Measurements from ENCODE around the gene SMARCE1.

SMARCE1 gene

DNA sequence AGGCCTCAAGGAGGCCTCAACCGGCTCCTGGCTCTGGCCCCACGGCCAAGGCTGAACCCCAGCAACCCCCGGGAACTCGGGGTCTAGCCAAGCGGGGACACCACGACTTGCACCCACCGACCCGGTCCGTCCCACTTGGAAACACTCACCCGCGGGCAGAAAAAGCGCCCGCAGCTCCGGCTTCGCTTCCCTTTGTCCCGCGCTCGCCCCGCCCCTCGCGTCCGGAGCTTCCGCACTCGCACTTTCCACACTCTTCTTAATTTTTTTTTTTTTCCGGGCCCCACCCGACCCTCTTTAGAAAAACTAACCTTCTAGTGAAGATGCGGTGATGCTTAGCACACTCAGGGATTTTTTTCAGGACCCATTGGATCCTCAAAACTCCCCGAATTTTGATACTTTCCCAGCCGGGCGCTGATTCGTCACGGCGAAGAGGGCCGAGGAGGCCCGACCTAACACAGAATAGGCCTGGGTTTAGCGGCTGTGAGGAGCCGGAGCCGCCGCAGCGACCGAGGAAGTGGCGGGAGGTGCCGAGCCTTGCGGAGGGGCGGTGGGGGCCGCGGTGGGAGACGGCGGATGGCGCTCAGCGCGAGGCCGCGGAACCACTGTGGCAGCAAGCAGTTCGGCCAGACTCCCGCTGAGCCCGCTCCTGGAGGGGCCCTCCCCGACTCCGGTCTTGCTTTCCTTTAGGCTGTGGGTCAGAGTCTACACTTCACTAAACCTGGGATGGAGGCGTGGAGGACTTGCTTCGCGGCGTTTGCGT is at the start of gene SMARCE1:
Gene SMARCE1 (minus strand): TSS at position 195 of the 760 bp plus-strand sequence. CDS start 2,016 bp downstream, outside the sequence.
- peak; percentile 77 for DNase-seq (ENCODE audit: low spot score)

DNA sequence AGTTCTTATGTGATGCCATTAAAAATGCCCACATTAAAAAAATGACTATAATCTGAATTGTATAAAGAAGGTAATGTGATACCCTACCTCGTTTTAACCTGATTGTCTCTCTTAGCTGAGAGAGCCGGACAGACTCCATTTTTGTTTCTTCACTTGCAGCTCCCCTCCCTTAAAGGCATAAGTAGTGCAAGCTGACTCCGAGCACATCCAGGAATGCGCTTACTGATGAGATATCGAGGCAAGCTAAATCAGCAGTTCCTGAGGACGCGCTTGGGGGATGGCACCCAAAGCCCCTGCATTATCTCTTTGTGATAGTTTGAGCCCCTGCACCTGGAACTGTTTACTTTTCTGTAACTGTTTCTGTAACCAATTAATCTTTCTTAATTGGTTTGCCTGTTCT is 49.7 kb upstream of the SMARCE1 start:
- no peak for DNase-seq (ENCODE audit: low spot score)

DNA sequence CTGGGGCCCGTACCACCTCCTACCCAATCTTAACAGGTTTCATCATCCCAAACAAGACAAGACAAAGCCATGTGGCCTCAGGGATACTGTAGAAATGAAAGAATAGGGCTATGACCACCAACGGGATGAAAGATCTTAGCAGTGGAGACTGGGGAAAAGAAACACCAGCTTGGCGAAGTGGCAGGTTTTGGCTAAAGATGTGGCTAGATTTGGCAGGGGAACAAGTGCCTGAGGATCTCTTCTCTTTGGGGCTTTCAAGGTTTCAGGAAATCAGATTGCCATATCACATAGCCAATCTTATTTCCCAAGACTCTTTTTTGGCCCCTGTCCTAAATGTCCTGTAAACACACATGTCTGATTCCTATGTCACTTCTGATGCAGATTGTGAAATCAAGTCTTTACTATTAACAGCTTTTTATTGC is 49.0 kb upstream of the SMARCE1 start:
- DNase-seq (ENCODE audit: low spot score) = no peak

DNA sequence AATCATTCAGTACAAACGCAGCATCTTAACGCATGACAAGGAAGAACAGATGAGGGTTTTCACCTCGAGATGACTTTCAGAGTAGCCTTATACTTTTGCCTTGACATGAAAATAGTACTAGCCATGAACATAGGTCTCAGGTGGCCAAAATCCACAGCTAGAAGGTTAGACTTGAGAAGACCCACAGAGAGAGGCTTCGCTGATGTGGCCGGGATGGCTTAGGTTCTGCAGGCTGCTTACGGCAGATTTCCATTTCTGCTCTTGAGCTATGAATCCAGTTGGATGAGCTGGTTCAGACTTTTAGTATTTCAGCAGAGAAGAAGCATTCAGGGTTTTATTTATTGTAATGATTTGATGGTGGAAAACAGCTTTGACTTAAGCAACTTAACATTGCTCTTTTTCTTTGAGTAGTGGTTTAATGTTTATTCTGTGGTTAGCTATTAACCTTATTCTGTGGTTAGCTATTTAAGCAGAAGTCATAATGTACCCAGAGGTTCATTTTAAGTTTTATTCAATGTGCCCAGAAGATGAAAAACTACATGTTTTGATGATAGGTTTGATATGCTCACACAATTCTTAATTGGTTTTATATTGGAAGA is 48.4 kb upstream of the SMARCE1 start:
- no peak for DNase-seq (ENCODE audit: low spot score)

DNA sequence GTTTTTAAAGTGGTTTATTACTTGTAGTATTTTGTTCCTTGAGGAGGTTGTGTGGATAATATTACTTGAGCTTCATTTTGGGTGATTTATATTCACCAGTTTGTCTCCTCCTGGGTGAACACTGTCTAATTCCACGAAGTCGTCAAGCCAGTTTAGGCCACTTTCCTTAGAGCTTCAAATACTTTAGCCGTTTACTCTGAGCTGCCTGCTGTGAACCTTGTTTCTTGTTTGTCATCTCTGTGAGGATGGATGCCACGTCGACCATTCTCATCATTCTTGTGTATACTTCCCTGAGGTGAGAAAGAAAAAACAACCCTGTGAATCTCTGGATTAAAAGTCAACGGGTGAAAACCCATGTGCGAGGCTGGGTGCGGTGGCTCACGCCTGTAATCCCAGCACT is 47.0 kb upstream of the SMARCE1 start:
- DNase-seq (ENCODE audit: low spot score) = no peak

DNA sequence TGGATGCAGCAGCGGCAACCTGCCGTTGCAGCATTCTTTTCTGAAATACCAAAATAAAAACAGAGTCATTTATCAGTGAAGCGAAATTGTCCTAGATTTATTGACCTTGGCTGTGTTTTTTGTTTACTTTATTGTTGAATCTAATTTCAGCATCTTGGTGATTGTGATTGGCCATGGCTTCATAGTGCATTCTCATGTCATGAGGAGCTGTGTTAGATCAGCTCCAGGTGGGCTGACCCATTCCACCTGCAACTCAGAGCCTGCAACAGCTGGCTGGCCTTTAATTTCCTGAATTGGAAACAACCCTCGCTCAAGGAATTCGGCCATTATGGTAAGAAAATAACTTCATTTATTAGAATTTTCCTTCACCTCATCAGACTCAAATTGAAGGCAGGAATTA is 39.5 kb upstream of the SMARCE1 start:
- no peak for DNase-seq (ENCODE audit: low spot score)

DNA sequence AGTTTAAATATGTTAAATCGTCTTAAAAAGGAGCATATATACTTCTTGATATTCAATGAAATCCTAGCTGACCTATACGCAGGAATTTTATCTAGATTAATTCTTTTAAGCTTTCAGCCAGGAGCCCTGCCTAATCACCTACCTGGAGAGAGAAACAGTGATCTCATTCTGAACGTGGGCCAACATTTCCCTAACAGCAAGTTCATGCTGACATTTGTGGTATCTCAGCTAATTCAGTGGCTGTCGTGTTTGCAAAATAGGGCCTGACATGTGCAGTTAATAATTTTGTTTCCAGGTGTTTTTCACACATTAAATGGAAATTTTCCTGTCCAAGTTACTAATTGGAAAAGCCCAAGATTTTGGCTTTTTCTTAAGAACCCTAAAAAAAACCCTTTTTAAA is 38.6 kb upstream of the SMARCE1 start:
- no peak for DNase-seq (ENCODE audit: low spot score)

DNA sequence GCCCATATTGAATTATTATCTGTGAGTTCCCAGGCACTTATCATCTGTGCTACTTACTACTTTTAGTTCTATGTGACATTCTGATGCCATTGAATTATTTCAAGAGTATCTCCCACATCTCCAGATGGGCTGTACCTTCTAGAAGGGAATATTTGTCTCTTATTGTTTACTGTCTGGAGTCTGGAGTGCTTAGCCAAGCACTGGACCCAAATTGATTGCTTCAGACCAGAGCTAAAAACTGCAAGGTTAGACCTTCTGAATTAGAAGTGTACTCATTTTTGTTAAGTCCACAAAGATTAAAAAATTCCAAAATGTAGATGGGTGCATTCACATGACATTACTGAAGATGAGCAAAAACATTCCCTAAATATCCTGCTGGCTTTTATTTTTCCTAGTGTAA is 33.4 kb upstream of the SMARCE1 start:
- no peak for DNase-seq (ENCODE audit: low spot score)

DNA sequence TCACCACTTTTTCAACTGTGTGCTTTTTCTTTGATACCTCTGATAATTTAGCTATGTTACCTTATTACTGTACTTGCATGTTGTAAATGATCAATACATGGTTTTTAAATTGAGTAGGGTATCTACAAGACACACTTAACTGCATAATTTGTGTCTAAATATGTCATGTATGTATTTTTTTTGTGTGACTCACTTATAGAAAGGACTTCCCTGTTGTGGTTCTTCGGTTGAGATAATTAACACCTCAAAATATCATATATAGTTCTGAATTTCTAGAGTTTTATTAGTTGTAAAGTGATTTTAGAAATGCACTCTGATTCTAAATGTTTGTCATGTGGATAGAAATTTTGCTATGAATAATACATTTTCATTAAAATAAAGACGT is 31.9 kb upstream of the SMARCE1 start:
- no peak for DNase-seq (ENCODE audit: low spot score)

DNA sequence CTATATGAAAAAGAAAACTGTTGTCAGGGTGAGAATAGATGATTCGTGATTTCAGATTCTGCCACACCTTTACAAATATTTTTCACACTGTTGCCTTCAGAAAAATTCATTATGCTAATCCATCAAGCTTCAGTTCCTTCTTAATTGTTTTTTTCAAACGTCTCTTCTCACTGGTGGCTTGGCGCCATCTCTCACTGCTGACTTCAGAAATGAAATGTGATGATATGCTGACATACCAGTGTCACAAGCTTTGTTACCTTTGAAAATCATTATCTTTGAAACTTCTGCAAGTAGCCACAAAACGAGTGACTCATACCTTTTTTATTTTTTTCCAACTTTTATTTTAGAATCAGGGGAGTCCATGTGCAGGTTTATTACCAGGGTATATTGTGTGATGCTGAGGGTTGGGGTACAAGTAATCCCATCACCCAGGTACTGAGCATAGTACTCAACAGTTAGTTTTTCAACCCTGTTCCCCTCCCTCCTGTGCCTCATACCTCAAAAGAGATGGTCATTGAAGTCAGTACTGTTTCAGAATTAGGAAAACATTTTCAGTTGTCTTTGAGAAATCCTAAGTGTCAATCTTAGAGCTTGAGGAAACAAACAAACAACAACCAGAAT is 31.4 kb upstream of the SMARCE1 start:
- DNase-seq (ENCODE audit: low spot score) = no peak

DNA sequence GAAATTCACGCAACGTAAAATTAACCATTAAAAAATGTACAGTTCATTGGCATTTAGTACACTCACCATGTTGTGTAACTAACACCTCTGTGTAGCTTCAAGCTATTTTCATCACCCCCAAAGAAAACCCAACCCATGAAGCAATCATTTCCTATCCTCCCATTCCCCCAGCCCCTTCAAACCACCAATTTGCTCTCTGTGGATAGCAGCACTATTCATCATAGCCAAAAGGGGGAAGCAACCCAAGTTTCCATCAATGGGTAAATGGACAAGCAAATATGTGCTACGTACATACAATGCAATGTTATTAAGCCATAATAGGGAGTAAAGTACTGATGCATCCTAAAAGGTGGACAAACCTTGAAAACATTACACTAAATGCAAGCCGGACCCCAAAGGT is 28.3 kb upstream of the SMARCE1 start:
- DNase-seq (ENCODE audit: low spot score) = no peak

DNA sequence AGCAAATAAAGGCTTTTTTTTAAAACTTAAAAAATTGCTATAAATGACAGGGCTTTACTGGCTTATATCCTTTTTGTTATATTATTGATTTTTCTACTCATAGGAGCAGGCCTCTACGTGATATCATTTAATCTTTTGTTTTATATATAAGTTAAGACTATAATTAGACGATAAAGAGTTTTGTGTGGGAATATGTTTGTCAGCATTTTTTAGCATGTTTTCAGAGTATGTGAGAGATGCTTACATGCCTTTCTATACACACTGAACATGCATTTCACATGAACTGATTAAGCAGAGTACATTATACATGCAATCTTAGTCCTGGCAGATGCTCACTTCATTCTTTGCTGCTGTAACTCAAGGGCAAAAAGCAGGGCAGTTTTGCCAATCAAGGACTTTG is 25.0 kb upstream of the SMARCE1 start:
- no peak for DNase-seq (ENCODE audit: low spot score)

DNA sequence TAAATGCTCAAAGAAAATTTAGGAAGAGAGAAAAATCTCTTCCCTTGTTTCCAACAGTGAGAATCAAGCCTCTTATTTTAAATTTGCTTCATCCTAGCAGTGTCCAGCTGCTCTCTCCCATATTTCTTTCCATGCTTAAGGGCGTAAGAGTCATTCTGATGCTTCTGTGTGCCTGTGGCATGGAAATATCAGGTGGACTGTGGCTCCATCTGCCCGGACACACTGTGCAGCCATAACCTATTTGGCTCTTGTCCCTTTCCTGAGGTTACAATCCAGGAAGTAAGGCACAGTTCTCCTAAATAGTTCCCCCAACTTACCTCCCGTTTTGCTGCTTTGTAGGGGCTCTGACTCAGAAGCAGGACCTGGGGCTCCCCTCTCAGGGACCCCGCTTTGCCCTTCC is 23.7 kb upstream of the SMARCE1 start:
- no peak for DNase-seq (ENCODE audit: low spot score)

DNA sequence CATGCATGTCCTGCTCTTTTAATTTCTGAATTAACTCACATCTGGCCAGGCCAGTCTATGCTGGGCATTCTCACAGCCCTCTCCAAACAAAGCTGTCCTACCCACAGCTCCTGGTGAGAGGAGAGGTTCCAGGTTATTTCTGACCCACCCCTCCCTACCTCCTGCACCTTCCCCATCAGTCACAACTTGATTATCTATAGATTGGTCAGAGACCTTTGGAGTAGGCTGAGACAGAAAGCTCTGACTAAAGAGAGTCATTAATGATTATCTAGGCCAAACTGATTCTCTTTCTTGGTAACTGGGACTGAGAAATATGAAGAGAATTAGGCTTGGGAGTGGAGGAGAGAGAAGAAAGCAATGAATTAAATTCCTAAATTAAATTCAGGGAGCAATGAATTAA is 18.7 kb upstream of the SMARCE1 start:
- DNase-seq (ENCODE audit: low spot score) = no peak

DNA sequence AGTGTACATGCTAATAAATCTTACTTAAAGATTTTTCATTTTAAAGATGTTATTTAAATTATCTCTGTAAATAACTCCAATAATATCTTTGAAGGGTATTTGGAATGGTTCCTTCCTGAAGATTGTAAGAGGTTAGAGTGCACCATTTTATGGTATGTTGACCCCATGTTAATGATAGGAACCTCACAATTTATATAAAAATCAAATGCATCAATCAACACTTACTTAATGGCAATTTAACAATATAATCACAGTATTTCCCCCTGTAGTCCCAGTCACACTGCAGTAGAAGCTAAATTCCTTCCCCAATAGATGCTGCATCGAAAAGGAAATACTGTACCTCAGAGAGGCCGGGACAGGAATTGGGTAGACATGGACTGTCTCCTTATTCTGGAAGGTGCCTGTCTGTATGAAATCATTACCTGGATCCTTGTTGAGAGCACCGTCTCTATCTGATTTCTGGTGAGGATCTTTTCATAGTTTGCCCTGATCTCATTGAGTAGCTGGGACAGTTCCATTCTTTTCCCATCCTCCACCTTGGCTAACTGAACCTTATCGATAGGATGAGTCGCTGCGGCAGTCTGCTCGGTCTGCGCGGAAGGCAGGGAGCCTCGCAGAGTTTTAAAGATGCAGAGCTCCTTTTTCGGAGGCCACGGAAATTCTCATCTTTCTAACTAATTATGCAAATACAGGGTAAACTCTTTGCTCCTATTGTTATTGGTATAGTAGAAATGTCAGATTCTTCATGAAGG is 17.1 kb upstream of the SMARCE1 start, which contains the start of gene KRT222:
Gene KRT222 (minus strand): TSS at position 596 of the 752 bp plus-strand sequence. CDS start 78 bp downstream, at position 518.
- no peak for DNase-seq (ENCODE audit: low spot score)

DNA sequence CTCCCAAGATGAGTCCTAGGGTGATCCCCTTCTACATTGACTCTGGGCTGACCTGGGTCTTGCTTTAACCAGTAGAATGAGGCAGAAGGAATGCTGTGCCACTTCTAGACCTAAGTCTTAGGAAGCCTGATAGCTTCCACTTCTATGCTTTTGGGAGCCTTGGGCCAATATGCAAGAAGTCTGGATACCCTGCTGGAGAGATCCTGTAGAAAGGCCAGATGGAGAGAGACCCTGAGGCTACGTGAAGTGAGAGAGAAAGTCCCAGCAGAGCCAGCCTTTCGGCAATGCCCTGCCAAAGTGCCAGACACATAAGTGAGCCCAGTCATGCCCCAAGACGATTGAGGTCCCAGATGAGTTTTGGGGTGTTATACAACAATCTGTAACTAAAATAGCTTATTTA is 15.6 kb upstream of the SMARCE1 start:
- no peak for DNase-seq (ENCODE audit: low spot score)

DNA sequence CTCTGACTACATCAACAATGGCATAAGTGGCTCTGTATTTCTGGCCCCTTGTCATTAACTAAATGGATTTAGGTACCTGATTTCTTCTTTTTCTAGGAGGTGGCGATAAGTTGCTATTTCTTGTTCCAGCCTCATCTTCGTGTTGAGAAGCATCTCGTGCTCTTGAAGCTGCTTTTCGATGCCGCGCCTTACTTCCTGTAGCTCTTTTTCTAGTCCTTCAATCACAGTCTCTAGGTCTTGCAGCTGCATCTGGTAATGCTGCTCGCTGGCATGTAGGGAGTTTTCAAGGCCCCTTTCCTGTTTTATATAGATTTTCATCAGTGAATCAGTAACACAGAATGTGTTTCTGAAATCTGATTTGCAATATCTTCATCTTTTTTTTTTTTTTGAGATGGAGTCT is 12.3 kb upstream of the SMARCE1 start:
- no peak for DNase-seq (ENCODE audit: low spot score)

DNA sequence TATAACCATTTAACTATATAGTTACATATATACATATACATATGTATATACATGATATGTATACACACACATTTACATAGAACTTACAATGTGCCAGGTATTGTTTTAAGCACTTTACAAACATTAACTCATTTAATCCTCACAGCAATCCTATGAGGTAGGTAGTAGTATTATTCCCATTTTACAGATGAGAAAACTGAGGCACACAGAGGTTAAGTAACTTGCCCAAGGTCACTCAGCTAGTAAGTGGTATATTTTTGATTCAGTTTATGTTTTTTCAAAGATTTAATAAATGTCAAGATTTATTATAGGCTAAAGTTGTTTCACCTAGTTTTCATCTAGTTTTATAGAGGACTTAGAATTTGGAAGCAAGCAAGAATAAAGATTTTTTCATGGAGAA is 10.8 kb upstream of the SMARCE1 start:
- DNase-seq (ENCODE audit: low spot score) = no peak

DNA sequence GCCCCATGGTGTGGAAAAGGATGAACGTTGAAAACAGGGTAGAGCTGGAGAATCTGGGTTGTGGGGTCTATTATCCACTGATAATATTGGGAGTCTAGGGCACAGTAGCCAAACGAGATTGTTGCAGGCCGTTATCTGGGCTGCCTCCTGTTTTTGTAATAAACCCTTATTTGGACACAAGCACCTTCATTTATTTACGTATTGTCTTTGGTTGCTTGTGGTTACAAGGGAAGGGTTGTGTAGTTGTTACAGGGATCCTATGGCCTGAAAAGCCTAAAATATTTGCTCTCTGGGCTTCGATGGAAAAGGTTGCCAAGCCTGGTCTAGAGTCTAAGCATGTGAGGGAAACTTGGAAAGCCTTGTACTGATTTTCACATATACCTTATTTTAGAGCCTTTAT is 4.3 kb upstream of the SMARCE1 start:
- DNase-seq (ENCODE audit: low spot score) = no peak

DNA sequence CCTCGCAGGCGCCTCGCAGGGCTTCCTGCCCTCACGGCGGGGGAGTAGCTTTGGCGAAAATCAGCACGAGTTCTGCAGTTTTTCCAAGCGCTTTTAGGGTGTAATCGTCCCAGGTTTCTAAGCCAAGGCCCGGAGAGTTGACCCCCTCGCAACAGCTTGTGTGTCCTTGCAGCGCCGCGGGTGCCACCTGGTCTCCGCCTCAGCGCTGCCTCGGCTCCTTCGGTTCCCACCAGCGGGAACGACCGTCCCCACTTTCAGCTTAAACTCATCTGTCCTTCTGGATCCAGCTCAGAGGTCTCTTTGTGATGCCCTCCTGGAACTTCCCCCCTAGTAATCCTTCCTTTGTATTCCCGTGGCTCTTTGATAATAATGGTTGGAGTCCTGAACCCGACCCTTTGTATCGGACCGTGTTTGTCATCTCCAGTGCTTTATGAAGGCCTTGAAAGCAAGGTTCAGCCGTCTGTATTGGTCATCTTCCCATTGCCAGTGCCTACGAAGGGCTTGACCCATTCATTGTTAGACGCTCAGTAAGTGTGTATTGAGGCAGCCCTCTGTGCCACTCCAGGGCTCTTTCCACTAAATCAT is 858 bp upstream of the SMARCE1 start:
- DNase-seq (ENCODE audit: low spot score) = no peak

DNA sequence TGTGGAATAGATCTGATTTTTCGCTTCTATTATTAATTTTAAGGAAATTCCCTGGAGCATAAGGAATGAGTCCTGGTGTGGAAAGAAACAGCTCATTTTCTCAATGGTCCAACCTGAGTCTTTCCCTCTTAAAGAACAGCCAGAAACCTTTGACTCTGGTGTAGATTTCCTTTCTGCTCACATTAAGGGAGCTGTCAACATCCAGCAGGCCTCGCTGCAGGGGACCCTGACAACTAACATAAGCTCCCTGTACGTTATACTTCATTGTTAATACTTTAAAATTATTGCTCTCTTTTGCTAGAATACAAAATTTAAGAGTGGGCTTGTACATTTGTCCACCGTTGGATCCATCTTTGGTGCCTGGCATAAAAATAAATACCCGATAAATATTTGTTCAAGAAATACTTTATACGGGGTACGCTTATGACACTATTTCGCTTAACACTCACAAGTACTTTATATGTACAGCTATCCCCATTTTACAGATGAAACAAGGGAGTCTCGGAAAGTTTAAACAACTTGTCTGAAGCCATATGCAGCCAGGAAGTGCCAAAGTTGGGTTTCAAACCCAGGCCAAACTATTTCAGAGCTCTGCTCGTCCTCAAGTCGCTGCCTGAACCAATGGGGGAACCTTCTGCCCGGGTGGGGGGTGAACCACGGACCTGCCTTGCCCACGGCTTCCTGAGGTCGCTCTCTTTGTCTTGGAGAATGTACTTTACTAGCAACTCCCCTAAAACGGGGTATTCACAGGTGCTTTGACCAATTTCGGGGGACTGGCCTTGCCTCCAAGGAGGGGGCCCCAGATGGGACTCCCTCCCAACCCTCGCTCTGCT is 611 bp downstream of the SMARCE1 start:
- peak; percentile 38 for DNase-seq (ENCODE audit: low spot score)
